Activated naive CD4-positive, alpha-beta T cell treated with anti-CD3 and anti-CD28 coated beads for 36 hours (primary cell): ENCODE results near the gene LTBP4. TPM values are rescaled to one million over a fixed set of nuclear protein-coding genes. Genes with fewer than 3 reads are reported as not detected.
"Not testable (repeated sequence)": the region's sequence is repeated elsewhere in the genome, so short reads cannot be mapped to it uniquely, and the experiment has no call there.

Experiments
- CTCF ChIA-PET: fragments of 350-600 bp; sonication (Branson Sonifier 250); formaldehyde crosslinking; loops from one replicate; lab custom pipeline; 2021; ENCODE audit warnings: antibody characterized with exemption; lab: Charles Lee
- DNase-seq: peaks from one replicate; pipeline ENCODE4 v3.0.0-alpha.2; 2020
- H3K27ac Mint-ChIP-seq: one replicate; pipeline ENCODE4 v1.8.0; 2021; ENCODE audit warnings: mild to moderate bottlenecking, mixed read lengths
- H3K27me3 Mint-ChIP-seq: one replicate; pipeline ENCODE4 v1.8.0; 2021; ENCODE audit warnings: low read depth, mixed read lengths
- H3K36me3 Mint-ChIP-seq: one replicate; pipeline ENCODE4 v1.8.0; 2021; ENCODE audit warnings: low read depth, mixed read lengths
- H3K4me1 Mint-ChIP-seq: one replicate; pipeline ENCODE4 v1.8.0; 2021; ENCODE audit warnings: low read depth, mixed read lengths
- H3K4me3 Mint-ChIP-seq: one replicate; pipeline ENCODE4 v1.8.0; 2021; ENCODE audit warnings: mild to moderate bottlenecking, moderate library complexity, mixed read lengths
- H3K9me3 Mint-ChIP-seq: one replicate; pipeline ENCODE4 v1.8.0; 2021; ENCODE audit warnings: mixed read lengths
- intact Hi-C: fragments of 100-400 bp; cut with micrococcal nuclease; formaldehyde crosslinking; loops from one replicate; pipeline ENCODE4 v1.15.1; 2023
- total RNA-seq, 2 experiments: library from RNA; stranded (reverse); gene quantifications; one replicate each; pipeline ENCODE4 v1.2.3, GENCODE V29; 2021

LTBP4 gene
- total RNA-seq, 2 experiments from 2014 or later = 147 to 153 TPM

DNA sequence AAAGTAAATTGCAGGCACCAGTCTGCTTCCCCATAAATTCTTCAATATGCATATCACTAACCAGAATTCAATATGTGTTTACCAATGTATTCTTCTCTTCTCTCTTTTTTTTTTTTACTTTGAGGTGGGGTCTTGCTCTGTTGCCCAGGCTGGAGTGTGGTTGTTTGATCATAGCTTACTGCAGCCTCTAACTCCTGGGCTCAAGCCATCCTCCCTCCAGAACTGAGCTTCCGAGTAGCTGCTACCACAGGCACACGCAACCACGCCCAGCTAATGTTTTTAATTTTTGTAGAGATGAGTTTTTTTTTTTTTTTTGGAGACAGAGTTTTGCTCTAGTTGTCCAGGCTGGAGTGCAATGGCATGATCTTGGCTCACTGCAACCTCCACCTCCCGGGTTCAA lies 16.8 kb downstream of the LTBP4 start:
- H3K36me3 Mint-ChIP-seq = peaks cover 41% of the 10 kb centered on the region
- intact Hi-C loops = loop anchor here (10.0 kb wide), 4 partner anchors 623 to 1213 kb away; partner anchors contain the start of genes TGFB1, ZFP36 and ZNF546
- H3K27me3 Mint-ChIP-seq = no peaks in the 10 kb centered on the region
- no peak overlapping the region for H3K4me3 Mint-ChIP-seq
- CTCF ChIA-PET = interaction anchor here (0.6 to 8.9 kb wide), 3 partner anchors 15 to 832 kb away, joined by 3 to 66 read pairs (median 3); no protein-coding TSS in a partner anchor
- H3K9me3 Mint-ChIP-seq = no peaks in the 10 kb centered on the region
- H3K4me1 Mint-ChIP-seq = peaks cover 48% of the 10 kb centered on the region
- DNase-seq = no peak
- H3K27ac Mint-ChIP-seq = no peak overlapping the region

DNA sequence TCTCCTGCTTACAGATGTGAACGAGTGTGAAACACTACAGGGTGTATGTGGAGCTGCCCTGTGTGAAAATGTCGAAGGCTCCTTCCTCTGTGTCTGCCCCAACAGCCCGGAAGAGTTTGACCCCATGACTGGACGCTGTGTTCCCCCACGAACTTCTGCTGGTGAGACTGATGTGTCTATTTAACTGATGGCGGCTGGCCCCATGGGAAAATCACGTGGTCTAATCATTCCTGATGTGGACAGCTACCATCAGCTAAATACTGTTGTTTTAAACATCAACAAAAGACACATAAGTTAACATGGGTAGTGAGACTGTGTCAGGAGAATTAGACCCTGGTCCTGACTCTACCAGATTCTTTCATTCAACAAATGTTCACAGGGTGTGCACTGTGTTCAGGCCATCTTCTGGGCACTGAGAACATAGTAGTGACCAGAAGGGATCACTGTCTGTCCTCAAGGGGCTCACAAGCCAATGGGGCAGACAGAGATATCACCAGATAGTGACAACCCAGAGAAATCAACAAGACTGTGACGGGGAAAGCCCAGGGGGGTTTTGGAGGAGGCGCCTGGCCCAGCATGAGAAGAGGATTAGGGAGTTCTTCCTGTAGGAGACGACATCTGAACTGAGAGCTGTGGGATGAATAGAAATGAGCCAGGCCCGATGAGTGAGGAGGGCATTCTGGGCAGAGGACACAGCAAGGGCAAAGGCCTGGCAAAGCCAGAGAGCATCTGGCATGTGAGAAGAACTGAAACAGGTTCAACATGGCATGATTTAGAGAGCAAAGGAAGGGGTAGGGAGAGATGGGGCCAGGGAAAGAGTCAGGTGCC lies 18.4 kb downstream of the LTBP4 start:
- peaks cover 43% of the 10 kb centered on the region for H3K36me3 Mint-ChIP-seq
- CTCF ChIA-PET = interaction anchor here (0.7 to 8.9 kb wide), 5 partner anchors 15 to 152 kb away, joined by 3 to 66 read pairs (median 3); no protein-coding TSS in a partner anchor
- H3K4me3 Mint-ChIP-seq = no peak overlapping the region

GRCh38 chr19:40620161-40620485 lies 19.0 kb downstream of the LTBP4 start:
- H3K4me1 Mint-ChIP-seq = peaks cover 38% of the 10 kb centered on the region
- DNase-seq = no peak
- H3K27ac Mint-ChIP-seq = peak overlapping the region; percentile 76
- CTCF ChIA-PET = interaction anchor here (0.7 to 8.9 kb wide), 6 partner anchors 14 to 151 kb away, joined by 3 to 66 read pairs (median 3); no protein-coding TSS in a partner anchor
- intact Hi-C loops = no loop called here
- H3K9me3 Mint-ChIP-seq = no peaks in the 10 kb centered on the region
- no peaks in the 10 kb centered on the region for H3K27me3 Mint-ChIP-seq
- H3K4me3 Mint-ChIP-seq = no peak overlapping the region
- H3K36me3 Mint-ChIP-seq = peaks cover 43% of the 10 kb centered on the region

More for the DNA sequence above, 18.4 kb downstream of the LTBP4 start:
- no peaks in the 10 kb centered on the region for H3K27me3 Mint-ChIP-seq
- H3K9me3 Mint-ChIP-seq = no peaks in the 10 kb centered on the region
- H3K27ac Mint-ChIP-seq = peak overlapping the region; percentile 76
- peaks cover 43% of the 10 kb centered on the region for H3K4me1 Mint-ChIP-seq
- intact Hi-C loops = loop anchor here (10.0 kb wide), 4 partner anchors 625 to 1215 kb away; partner anchors contain the start of genes TGFB1, ZFP36 and ZNF546
- DNase-seq = peak; percentile 52

- CTCF ChIA-PET = interaction anchor here (1.4 to 8.9 kb wide), 2 partner anchors 13 to 81 kb away, joined by 3 to 66 read pairs; no protein-coding TSS in a partner anchor
- Mint-ChIP-seq H3K9me3 (no peaks in the 10 kb centered on the region), H3K27ac (no peak overlapping the region), H3K27me3 (no peaks in the 10 kb centered on the region), H3K4me3 (no peak overlapping the region), H3K36me3 (peaks cover 44% of the 10 kb centered on the region), H3K4me1 (peaks cover 28% of the 10 kb centered on the region)
- intact Hi-C loops = no loop called here
- no peak for DNase-seq
Observed at GRCh38 chr19:40621283-40621682, 20.1 kb downstream of the LTBP4 start.

GRCh38 chr19:40621966-40622772 lies 21.0 kb downstream of the LTBP4 start:
- Mint-ChIP-seq H3K4me1 (peaks cover 22% of the 10 kb centered on the region), H3K36me3 (peaks cover 47% of the 10 kb centered on the region), H3K27ac (peak overlapping the region; percentile 37), H3K27me3 (no peaks in the 10 kb centered on the region), H3K4me3 (no peak overlapping the region), H3K9me3 (no peaks in the 10 kb centered on the region)
- DNase-seq = no peak
- CTCF ChIA-PET = interaction anchor here (8.9 kb wide), 1 partner anchor 12 kb away, joined by 66 read pairs; no protein-coding TSS in a partner anchor
- intact Hi-C loops = no loop called here

GRCh38 chr19:40622773-40623075 lies 21.6 kb downstream of the LTBP4 start:
- Mint-ChIP-seq H3K36me3 (peaks cover 50% of the 10 kb centered on the region), H3K4me1 (peaks cover 21% of the 10 kb centered on the region), H3K9me3 (no peaks in the 10 kb centered on the region), H3K27ac (no peak overlapping the region), H3K4me3 (no peak overlapping the region), H3K27me3 (no peaks in the 10 kb centered on the region)
- intact Hi-C loops = no loop called here
- no peak for DNase-seq
- CTCF ChIA-PET = interaction anchor here (8.9 kb wide), 1 partner anchor 11 kb away, joined by 66 read pairs; no protein-coding TSS in a partner anchor

DNA sequence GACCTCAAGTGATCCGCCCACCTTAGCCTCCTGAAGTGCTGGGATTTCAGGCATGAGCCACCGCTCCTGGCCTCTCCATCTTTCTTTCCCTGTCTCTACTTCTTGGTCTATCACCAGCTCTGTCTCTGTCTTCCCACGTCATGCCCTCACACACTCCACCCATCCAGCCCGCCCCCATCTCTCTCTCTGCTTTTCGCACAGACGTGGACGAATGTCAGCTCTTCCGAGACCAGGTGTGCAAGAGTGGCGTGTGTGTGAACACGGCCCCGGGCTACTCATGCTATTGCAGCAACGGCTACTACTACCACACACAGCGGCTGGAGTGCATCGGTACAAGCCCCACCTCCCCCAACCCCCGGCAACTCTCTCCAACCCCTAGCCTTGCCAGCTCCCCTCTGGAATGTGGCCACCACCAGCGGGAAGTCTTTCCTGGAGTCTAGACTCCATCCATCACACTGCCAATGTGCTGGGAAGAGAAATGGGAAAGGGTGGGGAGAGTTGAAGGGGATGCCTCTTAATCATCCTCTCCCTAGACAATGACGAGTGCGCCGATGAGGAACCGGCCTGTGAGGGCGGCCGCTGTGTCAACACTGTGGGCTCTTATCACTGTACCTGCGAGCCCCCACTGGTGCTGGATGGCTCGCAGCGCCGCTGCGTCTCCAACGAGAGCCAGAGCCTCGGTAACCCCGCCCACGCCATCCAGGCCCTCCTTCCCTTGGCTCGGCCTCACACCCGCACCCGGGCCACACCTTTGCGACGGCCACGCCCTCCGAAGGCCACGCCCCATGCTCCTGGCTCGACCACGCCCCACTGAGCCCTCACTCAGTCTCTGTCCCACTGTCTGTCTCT lies 22.5 kb downstream of the LTBP4 start:
- intact Hi-C loops = no loop called here
- Mint-ChIP-seq H3K9me3 (no peaks in the 10 kb centered on the region), H3K27me3 (no peaks in the 10 kb centered on the region), H3K4me3 (no peak overlapping the region), H3K27ac (no peak overlapping the region), H3K36me3 (peaks cover 51% of the 10 kb centered on the region), H3K4me1 (peaks cover 18% of the 10 kb centered on the region)
- no peak for DNase-seq
- CTCF ChIA-PET = interaction anchor here (8.9 kb wide), 1 partner anchor 10 kb away, joined by 66 read pairs; no protein-coding TSS in a partner anchor

DNA sequence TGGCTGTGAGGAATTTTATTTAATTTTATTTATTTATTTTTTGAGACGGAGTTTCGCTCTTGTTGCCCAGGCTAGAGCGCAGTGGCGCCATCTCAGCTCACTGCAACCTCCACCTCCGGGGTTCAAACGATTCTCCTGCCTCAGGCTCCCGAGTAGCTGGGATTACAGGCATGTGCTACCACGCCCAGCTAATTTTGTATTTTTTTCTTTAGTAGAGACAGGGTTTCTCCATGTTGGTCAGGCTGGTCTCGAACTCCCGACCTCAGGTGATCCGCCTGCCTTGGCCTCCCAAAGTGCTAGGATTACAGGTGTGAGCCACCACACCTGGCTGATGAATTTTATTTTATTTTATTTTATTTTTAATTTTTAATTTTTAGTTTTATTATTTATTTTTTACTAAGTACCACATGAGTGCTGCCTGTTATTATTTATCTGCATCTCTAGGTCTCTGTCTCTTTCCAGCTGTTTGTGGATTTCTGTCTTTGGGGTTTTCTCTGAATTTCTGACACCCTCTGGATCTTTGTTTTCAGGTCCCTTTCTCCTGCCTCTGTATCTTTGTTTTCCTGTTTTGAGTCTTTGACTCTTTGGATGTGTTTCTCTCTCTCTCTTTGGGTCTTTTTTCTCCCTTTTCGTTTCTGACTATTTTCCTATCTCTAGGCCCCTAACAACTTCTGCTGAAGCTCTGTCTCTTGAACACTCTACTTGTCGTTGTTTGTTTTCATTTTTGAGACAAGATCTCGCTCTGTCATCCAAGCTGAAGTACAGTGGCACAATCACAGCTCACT lies 23.4 kb downstream of the LTBP4 start:
- CTCF ChIA-PET = interaction anchor here (8.9 kb wide), 1 partner anchor 9 kb away, joined by 66 read pairs; no protein-coding TSS in a partner anchor
- H3K9me3 Mint-ChIP-seq, H3K27ac Mint-ChIP-seq, intact Hi-C loops, DNase-seq, H3K27me3 Mint-ChIP-seq, H3K4me3 Mint-ChIP-seq, H3K4me1 Mint-ChIP-seq: not testable (repeated sequence)
- H3K36me3 Mint-ChIP-seq = peaks cover 46% of the 10 kb centered on the region

GRCh38 chr19:40625406-40626120 lies 24.4 kb downstream of the LTBP4 start:
- no peak for DNase-seq
- CTCF ChIA-PET = interaction anchor here (8.9 kb wide), 1 partner anchor 8 kb away, joined by 66 read pairs; no protein-coding TSS in a partner anchor
- peaks cover 10% of the 10 kb centered on the region for H3K4me1 Mint-ChIP-seq
- H3K36me3 Mint-ChIP-seq = peaks cover 48% of the 10 kb centered on the region
- H3K27ac Mint-ChIP-seq = no peak overlapping the region
- no peaks in the 10 kb centered on the region for H3K27me3 Mint-ChIP-seq
- no peak overlapping the region for H3K4me3 Mint-ChIP-seq
- intact Hi-C loops = no loop called here
- H3K9me3 Mint-ChIP-seq = no peaks in the 10 kb centered on the region

DNA sequence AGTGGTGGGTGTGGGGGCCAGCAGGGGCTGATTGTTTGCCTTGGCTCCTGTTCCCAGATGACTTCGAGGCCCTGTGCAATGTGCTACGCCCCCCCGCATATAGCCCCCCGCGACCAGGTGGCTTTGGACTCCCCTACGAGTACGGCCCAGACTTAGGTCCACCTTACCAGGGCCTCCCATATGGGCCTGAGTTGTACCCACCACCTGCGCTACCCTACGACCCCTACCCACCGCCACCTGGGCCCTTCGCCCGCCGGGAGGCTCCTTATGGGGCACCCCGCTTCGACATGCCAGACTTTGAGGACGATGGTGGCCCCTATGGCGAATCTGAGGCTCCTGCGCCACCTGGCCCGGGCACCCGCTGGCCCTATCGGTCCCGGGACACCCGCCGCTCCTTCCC lies 25.7 kb downstream of the LTBP4 start:
- Mint-ChIP-seq H3K9me3 (no peaks in the 10 kb centered on the region), H3K4me3 (no peak overlapping the region), H3K36me3 (peaks cover 41% of the 10 kb centered on the region), H3K4me1 (peaks cover 5% of the 10 kb centered on the region), H3K27ac (no peak overlapping the region), H3K27me3 (no peaks in the 10 kb centered on the region)
- CTCF ChIA-PET = interaction anchor here (0.6 kb wide), 1 partner anchor 83 kb away, joined by 3 read pairs; no protein-coding TSS in a partner anchor
- intact Hi-C loops = no loop called here
- DNase-seq = no peak
